Activated T-helper 2 cell treated with anti-CD3 and anti-CD28 coated beads, Interferon-gamma antibody, Interleukin-2, Interleukin-4, amounts not matched to agents 10 μg/mL and 5 μg/mL and 100 μg/mL, durations not matched to agents 14 hours and 24 hours and 36 hours (primary cell): ENCODE measurements around the gene TSPEAR. TPM values are rescaled to one million over a fixed set of nuclear protein-coding genes. Genes with fewer than 3 reads are reported as not detected.
A peak's percentile ranks its signal among the peaks of the same experiment; 100 is the strongest.

Experiments
- DNase-seq: peaks from one replicate; pipeline ENCODE4 v3.0.0; 2021; ENCODE audit warnings: low spot score
- H3K27ac Mint-ChIP-seq: one replicate; pipeline ENCODE4 v1.8.0; 2021; ENCODE audit warnings: mixed read lengths
- H3K27me3 Mint-ChIP-seq: one replicate; pipeline ENCODE4 v1.8.0; 2021; ENCODE audit warnings: low read depth, mixed read lengths
- H3K36me3 Mint-ChIP-seq: one replicate; pipeline ENCODE4 v1.8.0; 2021; ENCODE audit warnings: low read depth, mixed read lengths
- H3K4me1 Mint-ChIP-seq: one replicate; pipeline ENCODE4 v1.8.0; 2021; ENCODE audit warnings: low read depth, mixed read lengths
- H3K4me3 Mint-ChIP-seq: one replicate; pipeline ENCODE4 v1.8.0; 2021; ENCODE audit warnings: low read depth, mild to moderate bottlenecking, moderate library complexity, mixed read lengths
- H3K9me3 Mint-ChIP-seq: one replicate; pipeline ENCODE4 v1.8.0; 2021; ENCODE audit warnings: mixed read lengths
- intact Hi-C: fragments of 100-400 bp; cut with micrococcal nuclease; formaldehyde crosslinking; loops from one replicate; pipeline ENCODE4 v1.15.1; 2023
- total RNA-seq: library from RNA; stranded (reverse); gene quantifications from 2 replicates; pipeline ENCODE4 v1.2.3, GENCODE V29; 2022

The TSPEAR gene
- total RNA-seq, 1 donor from 2014 or later, result not detected

DNA sequence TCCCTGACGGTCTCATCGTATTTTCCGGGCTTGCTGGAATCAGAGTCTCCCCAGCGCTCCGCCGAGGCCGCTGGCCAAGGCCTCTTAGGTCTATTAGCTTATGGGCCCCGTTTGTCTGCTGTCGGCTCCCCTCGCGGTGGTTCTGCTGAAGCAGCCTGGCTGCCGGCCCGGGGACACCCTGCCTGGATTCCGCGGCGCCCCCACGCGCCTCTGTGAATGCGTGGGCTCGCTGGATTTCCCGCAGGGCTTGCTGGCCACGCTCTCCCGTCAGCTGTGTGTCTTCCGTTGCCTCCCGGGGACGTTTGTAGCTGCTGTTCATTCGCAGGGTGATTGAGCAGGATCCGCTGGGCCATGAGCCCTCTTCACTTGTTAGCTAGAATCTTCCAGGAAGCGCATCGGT, 247.6 kb downstream of the TSPEAR start:
- no peak for DNase-seq
- Mint-ChIP-seq H3K4me3 (no peak overlapping the region), H3K36me3 (no peaks in the 10 kb centered on the region), H3K4me1 (no peaks in the 10 kb centered on the region), H3K9me3 (no peaks in the 10 kb centered on the region), H3K27ac (no peak overlapping the region), H3K27me3 (no peaks in the 10 kb centered on the region)
- intact Hi-C loops, result no loop called here

GRCh38 chr21:44462834-44463200, 248.6 kb downstream of the TSPEAR start:
- H3K4me3 Mint-ChIP-seq, result no peak overlapping the region
- no peak overlapping the region for H3K27ac Mint-ChIP-seq
- no peak for DNase-seq
- H3K36me3 Mint-ChIP-seq, result no peaks in the 10 kb centered on the region
- intact Hi-C loops, result no loop called here
- no peaks in the 10 kb centered on the region for H3K27me3 Mint-ChIP-seq
- H3K9me3 Mint-ChIP-seq, result no peaks in the 10 kb centered on the region
- no peaks in the 10 kb centered on the region for H3K4me1 Mint-ChIP-seq

DNA sequence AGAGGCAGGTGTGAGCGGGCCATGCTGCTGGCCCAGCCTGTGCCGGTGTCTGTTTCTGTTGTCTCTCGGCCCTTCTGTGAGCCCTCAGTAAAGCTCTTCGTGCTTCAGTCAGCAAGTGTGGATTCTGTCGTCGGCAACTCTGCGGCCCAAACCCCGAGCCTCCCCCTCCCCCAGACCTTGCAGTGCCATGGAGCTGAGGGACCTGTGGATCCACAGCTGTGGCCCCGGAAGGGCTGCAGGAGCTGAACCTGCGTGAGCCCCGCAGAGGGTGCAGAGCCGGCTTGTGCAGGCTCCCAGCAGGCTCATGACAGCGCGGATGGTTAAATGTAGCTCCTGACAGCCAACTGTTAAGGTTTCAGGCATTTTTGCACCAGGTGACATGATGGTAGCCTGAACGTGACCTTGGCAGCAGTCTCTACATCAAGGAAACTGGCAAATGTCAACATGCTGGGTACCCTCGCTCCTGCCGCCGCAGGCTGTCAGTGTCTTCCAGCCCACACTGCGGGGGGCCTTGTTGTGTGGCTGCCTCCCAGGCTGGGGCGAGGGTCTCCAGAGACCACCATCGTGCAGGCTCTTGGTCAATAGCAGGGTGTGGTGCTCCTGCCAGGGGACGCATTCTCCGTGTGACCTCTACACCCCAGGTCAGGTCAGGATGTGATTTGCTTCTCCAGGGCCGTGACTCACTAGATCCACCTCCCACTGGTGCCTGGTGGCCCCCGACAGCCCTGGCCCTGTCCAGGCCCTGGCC, 249.1 kb downstream of the TSPEAR start:
- Mint-ChIP-seq H3K27ac (no peak overlapping the region), H3K36me3 (no peaks in the 10 kb centered on the region), H3K4me1 (no peaks in the 10 kb centered on the region), H3K9me3 (no peaks in the 10 kb centered on the region), H3K27me3 (no peaks in the 10 kb centered on the region), H3K4me3 (no peak overlapping the region)
- no peak for DNase-seq
- intact Hi-C loops, result no loop called here

DNA sequence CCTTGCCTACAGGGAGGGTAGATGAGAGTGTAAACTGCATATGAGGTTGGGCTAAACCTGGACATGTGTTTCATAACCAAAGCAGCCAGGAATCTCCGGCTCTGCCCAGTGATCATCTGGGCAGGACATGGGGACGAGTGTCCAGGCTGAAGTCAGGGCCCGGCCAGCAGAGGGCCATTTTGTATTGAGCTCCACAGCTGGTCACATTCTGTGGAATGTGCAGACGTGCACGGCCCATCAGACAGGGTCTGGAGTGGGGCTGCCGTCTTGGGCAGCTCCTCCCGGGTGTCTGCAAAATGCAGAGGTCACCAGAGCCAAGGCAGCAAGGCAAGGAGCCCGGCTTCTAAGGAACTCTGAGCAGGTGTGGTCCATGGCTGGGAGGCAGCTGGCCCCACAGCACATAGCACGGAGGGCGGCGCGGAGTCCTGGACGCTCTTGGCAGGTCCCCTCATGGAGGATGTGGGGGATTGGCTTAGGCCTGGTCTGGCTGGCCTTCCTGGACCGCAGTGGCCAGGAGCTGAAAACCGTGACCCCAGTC, 249.8 kb downstream of the TSPEAR start:
- no peaks in the 10 kb centered on the region for H3K9me3 Mint-ChIP-seq
- H3K27ac Mint-ChIP-seq, result no peak overlapping the region
- H3K4me3 Mint-ChIP-seq, result no peak overlapping the region
- H3K4me1 Mint-ChIP-seq, result no peaks in the 10 kb centered on the region
- no peaks in the 10 kb centered on the region for H3K27me3 Mint-ChIP-seq
- no peaks in the 10 kb centered on the region for H3K36me3 Mint-ChIP-seq
- no peak for DNase-seq
- intact Hi-C loops, result no loop called here

- H3K27ac Mint-ChIP-seq, result no peak overlapping the region
- H3K4me3 Mint-ChIP-seq, result no peak overlapping the region
- no peaks in the 10 kb centered on the region for H3K9me3 Mint-ChIP-seq
- no peaks in the 10 kb centered on the region for H3K36me3 Mint-ChIP-seq
- no peaks in the 10 kb centered on the region for H3K27me3 Mint-ChIP-seq
- DNase-seq, result no peak
- intact Hi-C loops, result no loop called here
- H3K4me1 Mint-ChIP-seq, result no peaks in the 10 kb centered on the region
These were observed 250.4 kb downstream of the TSPEAR start for GRCh38 chr21:44461005-44461404.

DNA sequence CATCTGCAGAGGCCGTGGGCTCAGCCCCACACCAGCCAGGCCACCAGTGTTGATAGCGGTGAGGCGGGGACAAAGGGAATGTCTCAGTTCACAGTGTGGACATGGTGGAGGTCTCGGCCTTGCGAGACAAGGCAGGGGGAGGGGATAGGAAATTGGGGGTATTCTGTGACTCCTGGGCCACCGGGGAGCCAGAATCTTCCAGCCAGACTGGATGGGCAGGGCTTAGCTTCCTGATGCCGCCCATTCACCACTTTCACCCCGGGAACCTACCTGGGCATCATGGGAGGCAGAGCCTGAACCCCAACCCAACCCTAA, 251.0 kb downstream of the TSPEAR start:
- no peak for DNase-seq
- H3K4me1 Mint-ChIP-seq, result no peaks in the 10 kb centered on the region
- H3K9me3 Mint-ChIP-seq, result no peaks in the 10 kb centered on the region
- no peaks in the 10 kb centered on the region for H3K36me3 Mint-ChIP-seq
- no peak overlapping the region for H3K27ac Mint-ChIP-seq
- no peaks in the 10 kb centered on the region for H3K27me3 Mint-ChIP-seq
- H3K4me3 Mint-ChIP-seq, result no peak overlapping the region
- intact Hi-C loops, result no loop called here

- Mint-ChIP-seq H3K36me3 (no peaks in the 10 kb centered on the region), H3K9me3 (no peaks in the 10 kb centered on the region)
- intact Hi-C loops, result no loop called here
These were observed 251.5 kb downstream of the TSPEAR start for GRCh38 chr21:44459712-44460440.

DNA sequence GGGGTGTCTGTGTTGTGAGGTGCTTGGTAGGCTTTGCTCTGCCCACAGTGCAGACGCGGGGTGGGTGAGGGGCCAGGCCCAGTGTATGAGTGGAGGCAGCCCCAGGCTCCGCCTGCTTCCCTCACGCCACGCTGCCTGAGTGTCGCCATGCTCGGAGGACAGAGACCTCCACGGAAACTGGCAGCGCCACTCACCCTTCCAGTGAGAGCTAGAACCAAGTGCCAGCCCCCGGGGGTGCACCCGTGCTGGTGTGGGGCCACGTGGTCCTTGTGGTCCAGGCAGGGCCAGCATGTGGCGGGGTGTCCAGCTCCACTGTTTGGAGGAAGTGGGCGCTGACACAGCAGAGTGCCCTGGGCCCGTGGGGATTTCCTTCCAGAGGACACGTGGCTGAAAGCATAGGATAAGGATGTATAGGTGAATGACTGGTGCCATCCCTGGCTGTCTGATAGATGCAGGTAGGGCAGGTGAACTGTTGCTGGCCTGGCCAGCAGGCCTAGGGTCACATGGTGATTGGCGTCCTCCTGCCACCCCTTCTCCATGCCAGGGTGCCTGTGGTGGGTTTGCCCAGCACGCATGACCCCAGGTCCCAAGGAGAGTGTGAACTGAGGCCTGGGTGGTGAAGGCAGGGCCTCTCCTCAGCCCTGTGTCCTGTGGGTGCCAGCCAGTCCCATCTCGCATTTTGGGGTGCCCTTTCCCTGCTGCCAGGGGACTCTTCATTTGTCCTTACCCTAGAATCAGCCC, 252.2 kb downstream of the TSPEAR start:
- DNase-seq, result no peak
- H3K9me3 Mint-ChIP-seq, result peaks cover 6% of the 10 kb centered on the region
- no peaks in the 10 kb centered on the region for H3K27me3 Mint-ChIP-seq
- intact Hi-C loops, result no loop called here
- H3K36me3 Mint-ChIP-seq, result no peaks in the 10 kb centered on the region
- no peak overlapping the region for H3K27ac Mint-ChIP-seq
- no peak overlapping the region for H3K4me3 Mint-ChIP-seq
- peaks cover 3% of the 10 kb centered on the region for H3K4me1 Mint-ChIP-seq

More at GRCh38 chr21:44459712-44460440, 251.5 kb downstream of the TSPEAR start:
- Mint-ChIP-seq H3K4me1 (no peaks in the 10 kb centered on the region), H3K4me3 (no peak overlapping the region), H3K27ac (no peak overlapping the region), H3K27me3 (no peaks in the 10 kb centered on the region)
- no peak for DNase-seq

DNA sequence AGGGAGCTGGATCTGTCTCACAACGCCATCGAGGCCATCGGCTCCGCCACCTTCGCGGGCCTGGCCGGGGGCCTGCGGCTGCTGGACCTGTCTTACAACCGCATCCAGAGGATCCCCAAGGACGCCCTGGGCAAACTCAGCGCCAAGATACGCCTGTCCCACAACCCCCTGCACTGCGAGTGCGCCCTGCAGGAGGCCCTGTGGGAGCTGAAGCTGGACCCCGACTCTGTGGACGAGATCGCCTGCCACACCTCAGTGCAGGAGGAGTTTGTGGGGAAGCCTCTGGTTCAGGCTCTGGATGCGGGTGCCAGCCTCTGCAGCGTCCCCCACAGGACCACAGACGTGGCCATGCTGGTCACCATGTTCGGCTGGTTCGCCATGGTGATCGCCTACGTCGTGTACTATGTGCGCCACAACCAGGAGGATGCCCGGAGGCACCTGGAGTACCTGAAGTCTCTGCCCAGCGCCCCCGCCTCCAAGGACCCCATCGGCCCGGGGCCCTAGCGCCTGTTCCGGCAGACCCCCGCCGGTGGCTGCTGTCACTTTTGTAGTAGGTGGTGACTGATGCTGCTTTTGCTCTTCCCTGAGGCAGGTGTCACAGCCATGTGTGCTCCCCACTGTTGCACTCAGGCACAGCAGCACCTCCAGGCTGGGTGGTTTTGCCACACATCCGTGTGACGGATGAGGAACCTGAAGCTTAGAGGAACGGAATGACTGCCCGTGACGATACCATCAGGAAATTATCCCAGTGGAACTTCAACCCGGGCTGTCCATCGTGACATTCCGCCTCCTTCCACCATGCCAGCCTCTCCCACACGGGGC, 254.2 kb downstream of the TSPEAR start:
- intact Hi-C loops, result no loop called here
- Mint-ChIP-seq H3K4me3 (peak overlapping the region; percentile 75), H3K27ac (no peak overlapping the region), H3K27me3 (peaks cover 8% of the 10 kb centered on the region), H3K36me3 (no peaks in the 10 kb centered on the region), H3K4me1 (peaks cover 3% of the 10 kb centered on the region), H3K9me3 (peaks cover 24% of the 10 kb centered on the region)
- no peak for DNase-seq

- H3K4me1 Mint-ChIP-seq, result peaks cover 3% of the 10 kb centered on the region
- no peak for DNase-seq
- intact Hi-C loops, result no loop called here
- no peaks in the 10 kb centered on the region for H3K36me3 Mint-ChIP-seq
- peaks cover 30% of the 10 kb centered on the region for H3K9me3 Mint-ChIP-seq
- H3K27me3 Mint-ChIP-seq, result peaks cover 11% of the 10 kb centered on the region
- no peak overlapping the region for H3K27ac Mint-ChIP-seq
- H3K4me3 Mint-ChIP-seq, result peak overlapping the region; percentile 75
These were observed 255.0 kb downstream of the TSPEAR start for GRCh38 chr21:44456214-44456914.

DNA sequence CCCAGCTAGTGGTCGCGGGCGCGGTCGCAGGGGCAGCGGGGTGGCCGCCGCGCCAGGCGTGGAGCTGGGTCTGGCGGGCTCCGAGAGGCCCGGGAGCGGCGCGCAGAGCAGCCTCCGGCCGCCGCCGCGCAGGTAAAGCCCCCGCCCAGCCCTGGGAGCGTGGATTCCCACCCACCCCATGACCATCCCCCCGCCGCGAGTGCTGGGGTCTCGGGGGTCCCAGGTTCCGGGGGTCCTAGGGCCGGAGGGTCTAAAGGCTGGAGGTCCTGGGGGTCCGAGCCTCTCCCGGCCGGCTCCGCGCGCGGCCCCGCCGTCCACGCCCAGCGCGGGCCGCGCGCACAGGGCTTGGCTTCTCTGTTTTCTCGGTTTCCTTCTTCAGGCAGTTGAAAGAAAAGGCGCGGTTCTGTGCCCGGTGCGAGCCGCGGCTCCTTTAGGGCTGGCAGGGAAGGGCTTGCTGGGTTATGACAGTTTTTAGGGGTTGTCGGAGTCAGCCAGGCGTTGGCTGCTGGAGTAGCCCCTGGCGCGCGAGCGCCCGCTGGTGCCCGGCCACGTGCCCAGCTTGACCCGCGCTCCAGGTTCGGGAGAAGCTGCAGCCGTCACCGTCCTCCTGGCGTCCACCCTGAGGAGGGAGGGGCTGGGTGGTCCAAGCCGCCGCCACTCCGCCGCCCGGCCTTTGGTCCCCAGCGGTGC, 255.7 kb downstream of the TSPEAR start:
- Mint-ChIP-seq H3K36me3 (no peaks in the 10 kb centered on the region), H3K27ac (no peak overlapping the region), H3K4me1 (peaks cover 3% of the 10 kb centered on the region), H3K4me3 (peak overlapping the region; percentile 76), H3K9me3 (peaks cover 30% of the 10 kb centered on the region), H3K27me3 (peaks cover 12% of the 10 kb centered on the region)
- intact Hi-C loops, result loop anchor here (1.0 kb wide), 1 partner anchor 27 kb away; no protein-coding TSS in a partner anchor
- DNase-seq, result peak; percentile 35
